Karpas-422 (cell line): ENCODE results near the gene STOML3. TPM values are rescaled to one million over a fixed set of nuclear protein-coding genes. Genes with fewer than 3 reads are reported as not detected.

ENCODE experiments used
- DNase-seq: peaks from one replicate; pipeline ENCODE4 v3.0.0-alpha.2; 2015
- H2AFZ ChIP-seq: fragments of 200-600 bp; sonication (generic); 2 replicates; pipeline ENCODE4 v1.6.1; 2014; ENCODE audit warnings: antibody characterized with exemption, low read length, mixed read lengths
- H3K27ac ChIP-seq: fragments of 200-600 bp; sonication (generic); 2 replicates; pipeline ENCODE4 v1.5.1; 2014; ENCODE audit warnings: mild to moderate bottlenecking, low read length, moderate library complexity
- H3K27me3 ChIP-seq: fragments of 200-600 bp; sonication (generic); 2 replicates; pipeline ENCODE4 v1.6.1; 2014; ENCODE audit warnings: low read length, mixed read lengths
- H3K36me3 ChIP-seq: fragments of 200-600 bp; sonication (generic); 2 replicates; pipeline ENCODE4 v1.6.1; 2014; ENCODE audit warnings: low read length, mixed read lengths; ENCODE audit not compliant: insufficient read depth
- H3K4me1 ChIP-seq: fragments of 200-600 bp; sonication (generic); 2 replicates; pipeline ENCODE4 v1.6.1; 2014; ENCODE audit warnings: mild to moderate bottlenecking, low read length, mixed read lengths
- H3K4me2 ChIP-seq: fragments of 200-600 bp; sonication (generic); 2 replicates; pipeline ENCODE4 v1.6.1; 2014; ENCODE audit warnings: low read length, low read depth, mild to moderate bottlenecking; ENCODE audit not compliant: poor library complexity, severe bottlenecking
- H3K4me3 ChIP-seq: fragments of 200-600 bp; sonication (generic); 2 replicates; pipeline ENCODE4 v1.5.1; 2014; ENCODE audit warnings: mild to moderate bottlenecking, antibody characterized with exemption, low read length, mixed read lengths
- H3K79me2 ChIP-seq: fragments of 200-600 bp; sonication (generic); 2 replicates; pipeline ENCODE4 v1.6.1; 2014; ENCODE audit warnings: mild to moderate bottlenecking, low read length, mixed read lengths
- H3K9ac ChIP-seq: fragments of 200-600 bp; sonication (generic); 2 replicates; pipeline ENCODE4 v1.6.0; 2014; ENCODE audit warnings: low read length
- H3K9me2 ChIP-seq: fragments of 200-600 bp; sonication (generic), shearing (Covaris generic); replicated peaks from 2 replicates; pipeline ENCODE4 v1.6.0; 2014; ENCODE audit warnings: mild to moderate bottlenecking, low read length, moderate library complexity; ENCODE audit not compliant: insufficient read depth
- H3K9me3 ChIP-seq: fragments of 300-700, 200-600 bp; sonication (generic); 2 replicates; pipeline ENCODE4 v1.6.1; 2014; ENCODE audit warnings: low read length, mixed read lengths
- H4K20me1 ChIP-seq: fragments of 200-600 bp; sonication (generic); 2 replicates; pipeline ENCODE4 v1.6.1; 2014; ENCODE audit warnings: mild to moderate bottlenecking, antibody characterized with exemption, low read length, low read depth; ENCODE audit not compliant: insufficient read depth
- total RNA-seq: library from RNA; depleted of rRNA; stranded (reverse); fragments of >200 nt; shearing (Covaris generic); gene quantifications from 2 replicates; pipeline ENCODE4 v1.2.3, GENCODE V29; 2014; ENCODE audit warnings: low replicate concordance

Gene STOML3
- total RNA-seq, 1 experiment from 2014 or later, result not detected

DNA sequence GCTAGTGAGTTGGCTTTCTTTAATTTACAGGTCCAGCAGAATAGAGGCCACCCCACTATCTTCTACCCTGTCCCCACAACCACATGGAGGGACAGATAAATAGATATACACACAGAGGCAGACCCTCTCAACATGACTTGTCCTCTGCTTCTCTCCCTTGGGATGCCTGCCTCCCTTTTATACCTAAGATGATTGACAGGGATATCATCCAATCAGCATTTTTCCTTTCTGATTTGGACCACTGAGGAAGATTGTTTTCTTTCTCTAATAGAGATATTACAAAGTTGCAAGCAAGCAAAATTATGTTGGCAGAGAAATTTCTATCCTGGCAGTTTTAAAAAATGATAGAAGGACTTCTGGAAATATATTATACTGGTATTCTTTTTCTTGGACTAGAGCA is 35.8 kb downstream of the STOML3 start:
- no peak overlapping the region for H3K9ac ChIP-seq
- no peaks in the 10 kb centered on the region for H3K27me3 ChIP-seq
- H3K27ac ChIP-seq, result no peak overlapping the region
- no peaks in the 10 kb centered on the region for H3K79me2 ChIP-seq
- no peak overlapping the region for H3K4me2 ChIP-seq
- DNase-seq, result no peak
- H3K4me1 ChIP-seq, result no peaks in the 10 kb centered on the region
- peaks cover 2% of the 10 kb centered on the region; the same call in 1 of the 2 replicates for H3K9me3 ChIP-seq
- H2AFZ ChIP-seq, result no peak overlapping the region
- no peaks in the 10 kb centered on the region for H3K9me2 ChIP-seq
- H3K4me3 ChIP-seq, result no peak overlapping the region
- no peaks in the 10 kb centered on the region for H4K20me1 ChIP-seq
- no peaks in the 10 kb centered on the region for H3K36me3 ChIP-seq

- H3K27me3 ChIP-seq, result no peaks in the 10 kb centered on the region
- H3K4me2 ChIP-seq, result no peak overlapping the region
- DNase-seq, result no peak
- no peak overlapping the region for H2AFZ ChIP-seq
- H3K4me1 ChIP-seq, result no peaks in the 10 kb centered on the region
- H3K9me3 ChIP-seq, result no peaks in the 10 kb centered on the region
- no peaks in the 10 kb centered on the region for H4K20me1 ChIP-seq
- H3K36me3 ChIP-seq, result no peaks in the 10 kb centered on the region
- H3K27ac ChIP-seq, result no peak overlapping the region
- H3K9me2 ChIP-seq, result no peaks in the 10 kb centered on the region
- no peak overlapping the region for H3K9ac ChIP-seq
- H3K4me3 ChIP-seq, result no peak overlapping the region
- H3K79me2 ChIP-seq, result no peaks in the 10 kb centered on the region
Observed at GRCh38 chr13:38954291-38954690, 36.3 kb downstream of the STOML3 start.

DNA sequence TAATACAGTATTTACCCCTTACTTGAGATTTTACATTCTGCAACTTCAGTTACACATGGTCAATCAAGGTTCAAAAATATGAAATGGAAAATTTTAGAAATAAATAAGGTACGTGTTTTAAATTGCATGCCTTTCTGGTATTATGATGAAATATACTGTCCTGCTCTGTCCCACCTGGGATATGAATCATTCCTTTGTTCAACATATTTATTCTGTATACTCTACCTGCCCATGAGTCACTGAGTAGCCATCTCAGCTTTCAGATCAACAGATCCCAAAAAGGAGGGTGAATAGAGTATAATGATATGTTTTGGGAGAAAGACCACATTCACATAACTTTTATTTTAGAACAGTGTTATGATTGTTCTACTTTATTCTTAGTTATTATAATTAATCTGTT is 37.8 kb downstream of the STOML3 start:
- no peaks in the 10 kb centered on the region for H3K36me3 ChIP-seq
- no peaks in the 10 kb centered on the region for H4K20me1 ChIP-seq
- H3K4me3 ChIP-seq, result no peak overlapping the region
- no peaks in the 10 kb centered on the region for H3K79me2 ChIP-seq
- H3K9me2 ChIP-seq, result no peaks in the 10 kb centered on the region
- H2AFZ ChIP-seq, result no peak overlapping the region
- no peaks in the 10 kb centered on the region for H3K27me3 ChIP-seq
- H3K4me2 ChIP-seq, result no peak overlapping the region
- H3K4me1 ChIP-seq, result no peaks in the 10 kb centered on the region
- no peaks in the 10 kb centered on the region for H3K9me3 ChIP-seq
- H3K27ac ChIP-seq, result no peak overlapping the region
- DNase-seq, result no peak
- no peak overlapping the region for H3K9ac ChIP-seq

- Histone ChIP-seq H3K79me2 (no peaks in the 10 kb centered on the region), H3K4me1 (no peaks in the 10 kb centered on the region), H3K4me3 (no peak overlapping the region), H3K27me3 (no peaks in the 10 kb centered on the region), H4K20me1 (no peaks in the 10 kb centered on the region), H2AFZ (no peak overlapping the region), H3K9me3 (no peaks in the 10 kb centered on the region), H3K36me3 (no peaks in the 10 kb centered on the region), H3K27ac (no peak overlapping the region), H3K9ac (no peak overlapping the region), H3K4me2 (no peak overlapping the region), H3K9me2 (no peaks in the 10 kb centered on the region)
- no peak for DNase-seq
Observed at GRCh38 chr13:38951525-38952313, 38.9 kb downstream of the STOML3 start.

DNA sequence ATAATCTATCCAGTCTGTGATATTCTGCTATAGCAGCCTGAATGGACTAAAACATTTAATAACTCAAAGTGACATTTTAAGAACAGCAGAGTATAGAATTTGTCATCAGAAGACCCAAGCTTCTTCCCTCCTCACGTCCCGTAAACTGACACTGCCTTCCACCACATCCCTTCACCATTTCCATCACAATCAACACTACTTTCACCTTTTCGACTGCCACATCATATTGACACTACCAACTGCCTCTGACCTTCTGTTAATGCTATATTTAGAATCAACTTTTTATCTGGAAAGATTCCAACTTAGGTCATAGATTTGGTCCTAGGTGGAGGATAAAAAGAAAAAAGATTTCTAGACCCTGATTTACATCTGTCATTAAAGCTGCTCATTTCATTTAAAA is 39.6 kb downstream of the STOML3 start:
- Histone ChIP-seq H2AFZ (no peak overlapping the region), H3K36me3 (no peaks in the 10 kb centered on the region), H3K9me3 (no peaks in the 10 kb centered on the region), H3K27me3 (no peaks in the 10 kb centered on the region), H3K4me3 (no peak overlapping the region), H3K27ac (no peak overlapping the region), H3K9me2 (no peaks in the 10 kb centered on the region), H3K4me2 (no peak overlapping the region), H3K9ac (no peak overlapping the region), H4K20me1 (no peaks in the 10 kb centered on the region), H3K4me1 (no peaks in the 10 kb centered on the region), H3K79me2 (no peaks in the 10 kb centered on the region)
- DNase-seq, result no peak

GRCh38 chr13:38947054-38947453 is 43.6 kb downstream of the STOML3 start:
- Histone ChIP-seq H2AFZ (no peak overlapping the region), H3K4me2 (no peak overlapping the region), H3K27me3 (no peaks in the 10 kb centered on the region), H3K9me2 (no peaks in the 10 kb centered on the region), H3K27ac (no peak overlapping the region), H3K4me3 (no peak overlapping the region), H3K9me3 (no peaks in the 10 kb centered on the region), H3K4me1 (no peaks in the 10 kb centered on the region), H3K79me2 (no peaks in the 10 kb centered on the region), H3K9ac (no peak overlapping the region), H4K20me1 (no peaks in the 10 kb centered on the region), H3K36me3 (no peaks in the 10 kb centered on the region)
- no peak for DNase-seq

GRCh38 chr13:38944219-38944618 is 46.4 kb downstream of the STOML3 start:
- H3K9ac ChIP-seq, result no peak overlapping the region
- H2AFZ ChIP-seq, result no peak overlapping the region
- DNase-seq, result no peak
- no peaks in the 10 kb centered on the region for H3K9me3 ChIP-seq
- no peak overlapping the region for H3K4me3 ChIP-seq
- no peaks in the 10 kb centered on the region for H3K4me1 ChIP-seq
- no peak overlapping the region for H3K27ac ChIP-seq
- H3K27me3 ChIP-seq, result no peaks in the 10 kb centered on the region
- no peaks in the 10 kb centered on the region for H3K79me2 ChIP-seq
- H4K20me1 ChIP-seq, result no peaks in the 10 kb centered on the region
- no peak overlapping the region for H3K4me2 ChIP-seq
- no peaks in the 10 kb centered on the region for H3K36me3 ChIP-seq
- no peaks in the 10 kb centered on the region for H3K9me2 ChIP-seq

DNA sequence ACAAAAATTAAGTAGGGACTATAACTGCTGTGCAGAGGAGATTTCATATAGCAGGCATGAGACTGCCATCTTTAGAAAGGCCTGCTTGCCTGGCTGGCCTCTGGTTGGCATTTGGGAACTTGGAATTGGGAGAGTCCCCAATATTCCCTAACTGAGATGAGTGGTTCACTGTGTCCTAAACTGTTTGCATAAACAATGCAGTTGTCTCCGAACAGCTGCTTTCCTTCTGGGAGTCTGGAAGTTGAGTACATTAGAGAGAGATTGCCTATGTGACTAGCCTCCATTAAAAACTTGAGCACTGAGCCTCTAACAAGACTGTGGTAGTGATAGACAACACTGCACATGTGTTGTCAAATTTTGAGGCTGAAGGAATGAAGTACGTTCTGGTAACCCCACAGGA is 47.4 kb downstream of the STOML3 start:
- H3K4me2 ChIP-seq, result no peak overlapping the region
- no peak overlapping the region for H2AFZ ChIP-seq
- H3K27me3 ChIP-seq, result no peaks in the 10 kb centered on the region
- H3K36me3 ChIP-seq, result no peaks in the 10 kb centered on the region
- no peaks in the 10 kb centered on the region for H3K9me3 ChIP-seq
- no peak overlapping the region for H3K9ac ChIP-seq
- no peaks in the 10 kb centered on the region for H3K9me2 ChIP-seq
- H3K4me1 ChIP-seq, result no peaks in the 10 kb centered on the region
- no peak for DNase-seq
- H3K4me3 ChIP-seq, result no peak overlapping the region
- H3K27ac ChIP-seq, result no peak overlapping the region
- no peaks in the 10 kb centered on the region for H3K79me2 ChIP-seq
- no peaks in the 10 kb centered on the region for H4K20me1 ChIP-seq
